RKO (cell line): Measurements from ENCODE around the gene BCAM.
"Not testable (repeated sequence)": the region's sequence is repeated elsewhere in the genome, so short reads cannot be mapped to it uniquely, and the experiment has no call there.

Source experiments
- DNase-seq: peaks from one replicate; pipeline ENCODE4 v3.0.0-alpha.2; 2016; ENCODE audit warnings: low spot score

Gene BCAM

DNA sequence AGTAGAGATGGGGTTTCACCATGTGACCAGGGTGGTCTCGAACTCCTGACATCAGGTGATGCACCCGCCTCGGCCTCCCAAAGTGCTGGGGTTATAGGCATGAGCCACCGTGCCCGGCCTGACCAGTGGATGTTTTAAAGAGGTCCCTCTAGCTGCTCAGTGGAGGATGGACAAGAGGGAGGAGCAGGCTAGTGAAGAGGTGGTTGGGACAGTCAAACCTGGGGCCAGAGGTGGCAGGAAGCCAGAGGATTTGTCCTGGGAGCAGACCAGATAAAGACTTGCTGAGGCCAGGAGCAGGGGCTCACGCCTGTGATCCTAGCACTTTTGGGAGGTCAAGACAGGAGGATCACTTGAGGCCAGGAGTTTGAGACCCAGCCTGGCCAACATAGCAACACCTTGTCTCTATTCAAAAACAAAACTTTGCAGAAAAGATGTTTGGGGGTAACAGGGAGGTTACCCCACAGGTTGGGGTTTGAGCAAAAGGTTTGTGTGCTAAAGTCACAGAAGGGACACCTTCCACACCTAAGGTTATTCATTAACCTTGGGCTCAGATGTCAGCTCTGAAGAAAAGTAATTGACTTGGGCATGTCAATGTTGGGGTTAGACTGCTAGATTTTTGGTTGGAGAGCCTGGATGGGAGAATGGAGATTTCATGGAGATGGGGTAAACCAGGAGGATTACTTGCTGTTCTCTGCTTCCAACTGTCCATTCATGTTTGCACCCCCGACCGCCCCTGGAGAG lies 9.0 kb downstream of the BCAM start:
- no peak for DNase-seq

- no peak for DNase-seq
These were observed 9.6 kb downstream of the BCAM start for GRCh38 chr19:44818466-44819031.

DNA sequence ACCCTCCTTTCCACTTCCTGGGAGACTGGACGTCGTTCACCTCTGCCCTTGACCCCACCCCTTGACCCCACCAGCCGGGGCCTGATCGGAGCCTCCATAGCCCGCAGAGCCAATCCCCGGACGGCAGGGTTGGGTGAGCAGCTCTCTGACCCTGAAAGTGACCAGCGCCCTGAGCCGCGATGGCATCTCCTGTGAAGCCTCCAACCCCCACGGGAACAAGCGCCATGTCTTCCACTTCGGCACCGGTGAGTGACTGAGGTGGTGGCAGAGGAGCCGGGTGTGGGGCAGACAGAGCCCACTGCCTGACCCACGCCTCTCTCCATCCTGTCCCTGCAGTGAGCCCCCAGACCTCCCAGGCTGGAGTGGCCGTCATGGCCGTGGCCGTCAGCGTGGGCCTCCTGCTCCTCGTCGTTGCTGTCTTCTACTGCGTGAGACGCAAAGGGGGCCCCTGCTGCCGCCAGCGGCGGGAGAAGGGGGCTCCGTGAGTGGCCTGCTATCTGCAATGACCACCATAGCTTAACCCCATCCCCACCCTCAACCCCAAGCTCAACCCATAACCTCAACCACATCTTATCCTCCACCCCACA lies 10.4 kb downstream of the BCAM start:
- no peak for DNase-seq

DNA sequence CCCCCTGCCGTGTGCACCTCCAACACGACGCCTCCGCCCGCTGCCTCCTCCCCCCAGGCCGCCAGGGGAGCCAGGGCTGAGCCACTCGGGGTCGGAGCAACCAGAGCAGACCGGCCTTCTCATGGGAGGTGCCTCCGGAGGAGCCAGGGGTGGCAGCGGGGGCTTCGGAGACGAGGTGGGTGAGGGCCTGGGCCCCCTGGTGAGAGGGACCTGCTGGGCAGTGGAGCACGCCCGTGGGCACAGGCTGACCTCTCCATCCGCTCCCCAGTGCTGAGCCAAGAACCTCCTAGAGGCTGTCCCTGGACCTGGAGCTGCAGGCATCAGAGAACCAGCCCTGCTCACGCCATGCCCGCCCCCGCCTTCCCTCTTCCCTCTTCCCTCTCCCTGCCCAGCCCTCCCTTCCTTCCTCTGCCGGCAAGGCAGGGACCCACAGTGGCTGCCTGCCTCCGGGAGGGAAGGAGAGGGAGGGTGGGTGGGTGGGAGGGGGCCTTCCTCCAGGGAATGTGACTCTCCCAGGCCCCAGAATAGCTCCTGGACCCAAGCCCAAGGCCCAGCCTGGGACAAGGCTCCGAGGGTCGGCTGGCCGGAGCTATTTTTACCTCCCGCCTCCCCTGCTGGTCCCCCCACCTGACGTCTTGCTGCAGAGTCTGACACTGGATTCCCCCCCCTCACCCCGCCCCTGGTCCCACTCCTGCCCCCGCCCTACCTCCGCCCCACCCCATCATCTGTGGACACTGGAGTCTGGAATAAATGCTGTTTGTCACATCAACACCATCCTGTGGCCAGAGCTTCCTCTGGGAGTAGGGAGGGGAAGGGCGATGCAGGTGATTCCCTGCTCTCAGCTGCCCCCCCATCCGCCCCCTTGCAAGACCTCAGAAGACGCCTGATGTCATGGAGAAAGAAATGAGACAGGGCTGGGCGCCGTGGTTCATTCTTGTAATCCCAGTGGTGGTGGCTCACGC lies 12.0 kb downstream of the BCAM start:
- no peak for DNase-seq

DNA sequence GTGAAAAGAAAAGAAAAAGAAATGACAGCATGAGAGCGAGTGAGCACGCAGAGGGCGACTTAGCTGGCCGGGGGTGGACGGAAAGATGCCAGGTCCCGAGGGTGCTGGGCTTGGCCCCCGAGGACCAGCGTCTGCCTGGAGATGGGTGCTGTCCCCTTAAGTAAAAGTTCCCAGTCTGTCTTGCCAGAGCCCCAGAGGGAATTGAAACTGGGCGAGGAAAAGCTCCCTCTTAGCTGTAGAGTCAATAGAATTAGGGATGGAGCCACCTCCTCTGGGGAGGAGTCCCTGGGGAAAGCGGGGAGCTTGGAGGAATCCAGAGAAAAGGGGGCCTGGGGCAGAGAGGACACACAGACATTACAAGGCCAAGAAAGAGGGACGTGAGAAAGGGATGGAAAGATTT lies 13.3 kb downstream of the BCAM start:
- DNase-seq, result no peak

DNA sequence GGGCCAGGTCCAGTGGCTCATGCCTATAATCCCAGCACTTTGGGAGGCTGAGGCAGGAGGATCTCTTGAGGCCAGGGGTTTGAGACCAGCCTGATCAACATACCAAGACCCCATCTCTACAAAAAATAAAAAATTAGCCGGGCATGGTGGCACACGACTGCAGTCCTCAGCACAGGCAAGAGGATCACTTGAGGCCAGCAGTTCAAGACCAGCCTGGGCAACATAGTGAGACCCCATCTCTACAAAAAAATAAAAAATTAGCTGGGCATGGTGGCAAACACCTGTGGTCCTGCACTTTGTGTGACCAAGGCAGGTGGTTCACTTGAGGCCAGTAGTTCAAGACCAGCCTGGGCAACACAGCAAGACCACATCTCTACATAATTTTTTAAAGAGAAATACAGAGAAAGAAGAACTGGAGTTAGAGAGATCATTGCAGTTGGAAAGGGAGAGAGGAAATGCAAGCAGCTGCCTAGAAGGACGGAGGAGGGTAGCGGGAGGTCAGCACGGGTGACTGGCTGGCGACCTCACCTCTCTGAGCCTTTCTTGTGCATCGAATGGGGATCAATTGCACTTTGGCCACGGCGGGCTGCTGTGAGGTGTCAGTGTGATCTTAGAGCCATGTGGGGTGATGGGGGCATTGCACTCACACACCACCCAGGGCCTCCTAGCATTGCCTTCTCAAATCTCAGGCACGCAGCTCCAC lies 13.9 kb downstream of the BCAM start:
- no peak for DNase-seq

DNA sequence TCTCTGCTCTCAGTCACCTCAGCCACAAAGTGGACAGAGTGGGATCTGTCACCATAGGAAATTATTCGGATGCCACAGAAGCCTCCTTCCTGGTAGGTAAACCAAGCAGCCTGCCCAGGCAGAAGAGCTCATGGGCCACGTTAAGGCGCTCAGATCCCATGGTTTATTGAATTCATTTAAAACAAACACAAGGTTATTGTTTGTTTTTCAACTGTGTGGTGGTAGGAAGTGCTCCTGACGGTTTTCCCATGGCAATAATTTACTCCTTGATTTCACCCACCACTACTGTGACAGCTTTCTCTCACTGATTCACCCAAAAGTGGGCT lies 14.4 kb downstream of the BCAM start:
- no peak for DNase-seq

- DNase-seq, result no peak
These were observed 15.9 kb downstream of the BCAM start for GRCh38 chr19:44824761-44825160.

- DNase-seq, result not testable (repeated sequence)
These were observed 24.0 kb downstream of the BCAM start for GRCh38 chr19:44832875-44833274.

DNA sequence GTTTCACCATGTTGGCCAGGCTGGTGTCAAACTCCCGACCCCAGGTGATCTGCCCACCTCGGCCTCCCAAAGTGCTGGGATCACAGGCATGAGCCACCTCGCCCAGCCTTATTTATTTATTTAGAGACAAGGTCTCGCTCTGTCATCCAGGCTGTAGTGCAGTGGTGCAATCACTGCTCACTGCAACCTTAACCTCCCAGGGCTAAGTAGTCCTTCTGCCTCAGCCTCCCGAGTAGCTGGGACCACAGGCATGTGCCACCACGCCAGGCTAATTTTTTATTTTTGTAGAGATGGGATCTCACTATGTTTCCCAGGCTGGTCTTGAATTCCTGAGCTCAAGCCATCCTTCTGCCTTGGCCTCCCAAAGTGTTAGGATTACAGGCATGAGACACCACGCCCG lies 25.5 kb downstream of the BCAM start:
- DNase-seq, result not testable (repeated sequence)

GRCh38 chr19:44839276-44839675 lies 30.4 kb downstream of the BCAM start:
- no peak for DNase-seq

- DNase-seq, result no peak
These were observed 31.9 kb downstream of the BCAM start for GRCh38 chr19:44840811-44841210.

- DNase-seq, result no peak
These were observed 32.3 kb downstream of the BCAM start for GRCh38 chr19:44841231-44841630.

DNA sequence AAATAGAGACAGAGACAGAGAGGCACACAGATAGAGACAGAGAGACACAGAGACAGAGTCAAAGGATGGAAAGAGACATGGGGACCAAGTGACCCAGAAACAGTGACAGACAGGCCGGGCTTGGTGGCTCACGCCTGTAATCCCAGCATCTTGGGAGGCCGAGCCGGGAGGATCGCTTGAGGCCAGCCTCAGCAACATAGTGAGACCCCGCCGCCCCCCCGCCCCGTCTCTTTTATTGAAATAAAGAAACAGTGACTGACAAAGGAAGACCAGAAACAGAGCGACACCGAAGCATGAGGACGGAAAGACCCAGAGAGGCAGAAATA lies 36.3 kb downstream of the BCAM start:
- no peak for DNase-seq

- DNase-seq, result peak; percentile 96
These were observed 36.9 kb downstream of the BCAM start, which contains the start of gene NECTIN2 for GRCh38 chr19:44845612-44846454. Gene NECTIN2 (plus strand): TSS chr19:44846297. CDS start chr19:44846526, 229 bp downstream.

GRCh38 chr19:44846455-44847143 lies 37.7 kb downstream of the BCAM start:
- peak; percentile 25 for DNase-seq

GRCh38 chr19:44847144-44848035 lies 38.5 kb downstream of the BCAM start:
- DNase-seq, result peak; percentile 45

GRCh38 chr19:44848036-44848811 lies 39.3 kb downstream of the BCAM start:
- no peak for DNase-seq
